ENCODE data around the gene CDC45. TPM values are rescaled to one million over a fixed set of nuclear protein-coding genes. Genes with fewer than 3 reads are reported as not detected.

The CDC45 gene
- total and polyA plus RNA-seq, 2 donors from 2014 or later, result 0.32 to 1.1 TPM

DNA sequence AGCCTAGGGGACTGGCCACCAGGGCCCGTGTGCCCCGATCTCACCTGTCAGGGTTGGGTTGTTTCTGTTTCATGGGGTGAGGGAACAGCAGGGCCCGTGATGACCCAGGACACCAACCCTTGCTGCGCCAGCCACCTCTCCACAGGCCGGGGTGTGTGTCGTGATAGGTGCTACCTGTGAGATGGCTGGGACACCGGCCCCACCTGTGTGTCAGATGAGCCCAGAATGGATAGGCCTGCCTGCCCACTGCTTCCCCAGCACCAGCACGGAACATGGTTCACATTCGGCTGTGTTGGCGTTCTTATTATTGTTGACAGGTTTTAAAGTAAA is 37.4 kb downstream of the CDC45 start:
- FAIRE-seq (no peak), DNase-seq (peak in 1 of 5 donors; percentile 26)
- H3K4me1 ChIP-seq (ENCODE audit: control insufficient read depth in 2 of 3, insufficient read depth in 2 of 3, low read depth in 1 of 3, low read length in 3 of 3), result no peaks in the 10 kb centered on the region
- H3K9ac ChIP-seq (ENCODE audit: low read length in 3 of 3), result no peak overlapping the region
- H3K27me3 ChIP-seq (ENCODE audit: control insufficient read depth, insufficient read depth, low read length), result no peaks in the 10 kb centered on the region
- no peak overlapping the region for H3K27ac ChIP-seq (ENCODE audit: low read depth in 2 of 2, low read length in 2 of 2)
- no peaks in the 10 kb centered on the region for H3K36me3 ChIP-seq (ENCODE audit: control insufficient read depth in 2 of 3, insufficient read depth in 3 of 3, low read length in 3 of 3)
- H3K9me3 ChIP-seq (ENCODE audit: control insufficient read depth in 2 of 3, insufficient read depth in 1 of 3, low read length in 3 of 3), result peaks cover 0 to 4% (median 2%) of the 10 kb centered on the region in 3 donors
- intact Hi-C loops (cut with DNase I), result no loop called here
- H3K4me3 ChIP-seq (ENCODE audit: low read length in 3 of 3), result no peak overlapping the region
- TF ChIP-seq, protein P1, sequence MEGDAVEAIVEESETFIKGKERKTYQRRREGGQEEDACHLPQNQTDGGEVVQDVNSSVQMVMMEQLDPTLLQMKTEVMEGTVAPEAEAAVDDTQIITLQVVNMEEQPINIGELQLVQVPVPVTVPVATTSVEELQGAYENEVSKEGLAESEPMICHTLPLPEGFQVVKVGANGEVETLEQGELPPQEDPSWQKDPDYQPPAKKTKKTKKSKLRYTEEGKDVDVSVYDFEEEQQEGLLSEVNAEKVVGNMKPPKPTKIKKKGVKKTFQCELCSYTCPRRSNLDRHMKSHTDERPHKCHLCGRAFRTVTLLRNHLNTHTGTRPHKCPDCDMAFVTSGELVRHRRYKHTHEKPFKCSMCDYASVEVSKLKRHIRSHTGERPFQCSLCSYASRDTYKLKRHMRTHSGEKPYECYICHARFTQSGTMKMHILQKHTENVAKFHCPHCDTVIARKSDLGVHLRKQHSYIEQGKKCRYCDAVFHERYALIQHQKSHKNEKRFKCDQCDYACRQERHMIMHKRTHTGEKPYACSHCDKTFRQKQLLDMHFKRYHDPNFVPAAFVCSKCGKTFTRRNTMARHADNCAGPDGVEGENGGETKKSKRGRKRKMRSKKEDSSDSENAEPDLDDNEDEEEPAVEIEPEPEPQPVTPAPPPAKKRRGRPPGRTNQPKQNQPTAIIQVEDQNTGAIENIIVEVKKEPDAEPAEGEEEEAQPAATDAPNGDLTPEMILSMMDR (IDR thresholded peaks at IDR 0.05; ENCODE audit: borderline replicate concordance, extremely low read depth, insufficient read depth), result no peak

DNA sequence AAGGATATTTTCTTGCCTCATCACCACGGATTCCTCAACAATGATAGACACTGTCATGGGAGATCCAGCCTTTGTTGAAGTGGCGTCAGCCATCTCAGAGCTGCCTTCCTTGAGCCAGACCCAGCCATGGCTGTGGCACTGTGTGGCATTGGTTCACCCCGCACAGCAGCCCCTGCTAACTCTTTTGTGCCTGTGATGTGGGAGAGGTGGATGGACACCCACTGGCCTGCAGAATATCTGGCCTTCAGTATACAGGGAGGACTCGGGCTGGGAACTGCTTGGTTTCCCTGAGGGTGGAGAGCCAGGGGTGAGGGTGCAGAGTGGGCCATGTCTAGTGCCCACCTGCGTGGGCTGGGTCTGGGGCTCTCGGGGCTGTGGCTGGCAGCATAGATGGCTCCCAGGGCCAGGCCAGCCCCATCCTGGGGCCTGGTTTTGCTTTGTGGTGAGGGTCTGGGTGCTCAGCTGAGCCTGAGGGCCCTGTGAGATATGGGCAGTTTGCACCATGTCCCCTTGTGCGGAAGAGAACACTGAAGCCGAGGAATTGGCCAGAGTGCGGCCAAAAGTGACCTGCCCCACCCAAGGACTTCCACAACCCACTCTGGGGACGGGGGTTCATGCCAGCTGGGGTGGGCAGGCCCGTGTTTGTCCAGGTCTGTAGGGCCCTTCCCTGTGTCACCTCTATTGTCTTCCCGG is 38.3 kb downstream of the CDC45 start:
- Histone ChIP-seq H3K9me3 (ENCODE audit: control insufficient read depth in 2 of 3, insufficient read depth in 1 of 3, low read length in 3 of 3) (peaks cover 0 to 4% (median 2%) of the 10 kb centered on the region in 3 donors), H3K27ac (ENCODE audit: low read depth in 2 of 2, low read length in 2 of 2) (no peak overlapping the region), H3K27me3 (ENCODE audit: control insufficient read depth, insufficient read depth, low read length) (no peaks in the 10 kb centered on the region), H3K4me1 (ENCODE audit: control insufficient read depth in 2 of 3, insufficient read depth in 2 of 3, low read depth in 1 of 3, low read length in 3 of 3) (no peaks in the 10 kb centered on the region), H3K9ac (ENCODE audit: low read length in 3 of 3) (no peak overlapping the region), H3K36me3 (ENCODE audit: control insufficient read depth in 2 of 3, insufficient read depth in 3 of 3, low read length in 3 of 3) (no peaks in the 10 kb centered on the region), H3K4me3 (ENCODE audit: low read length in 3 of 3) (no peak overlapping the region)
- TF ChIP-seq, protein P1 (IDR thresholded peaks at IDR 0.05; ENCODE audit: borderline replicate concordance, extremely low read depth, insufficient read depth), result no peak
- intact Hi-C loops (cut with DNase I), result no loop called here
- no peak for FAIRE-seq
- peak in 1 of 5 donors; percentile 32 for DNase-seq

DNA sequence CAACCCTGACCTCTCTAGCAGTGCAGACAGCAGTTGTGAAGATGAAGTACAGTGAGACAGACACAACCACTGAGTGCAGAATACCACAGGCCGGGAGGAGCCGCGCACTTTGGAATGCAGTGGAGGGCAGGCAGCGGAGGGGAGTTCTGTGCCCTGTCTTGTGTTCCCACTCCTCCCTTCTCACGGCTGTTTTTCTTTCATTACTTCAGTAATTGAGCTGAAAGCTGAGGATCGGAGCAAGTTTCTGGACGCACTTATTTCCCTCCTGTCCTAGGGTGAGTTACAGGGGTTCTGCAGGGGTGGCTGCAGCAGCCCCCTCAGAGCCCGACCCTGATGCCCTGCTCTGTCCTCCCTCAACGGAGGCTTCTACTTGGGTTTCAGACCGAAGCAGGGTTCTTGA is 38.9 kb downstream of the CDC45 start:
- H3K27me3 ChIP-seq (ENCODE audit: control insufficient read depth, insufficient read depth, low read length), result no peaks in the 10 kb centered on the region
- no peak for FAIRE-seq
- intact Hi-C loops (cut with DNase I), result no loop called here
- no peak overlapping the region for H3K27ac ChIP-seq (ENCODE audit: low read depth in 2 of 2, low read length in 2 of 2)
- no peak overlapping the region for H3K9ac ChIP-seq (ENCODE audit: low read length in 3 of 3)
- no peak overlapping the region for H3K4me3 ChIP-seq (ENCODE audit: low read length in 3 of 3)
- peaks cover 0 to 4% (median 0%) of the 10 kb centered on the region in 3 donors for H3K4me1 ChIP-seq (ENCODE audit: control insufficient read depth in 2 of 3, insufficient read depth in 2 of 3, low read depth in 1 of 3, low read length in 3 of 3)
- DNase-seq, result peak in 4 of 5 donors; percentile 83 to 91 (median 88)
- TF ChIP-seq, protein P1 (IDR thresholded peaks at IDR 0.05; ENCODE audit: borderline replicate concordance, extremely low read depth, insufficient read depth), result no peak
- peaks cover 0 to 4% (median 2%) of the 10 kb centered on the region in 3 donors for H3K9me3 ChIP-seq (ENCODE audit: control insufficient read depth in 2 of 3, insufficient read depth in 1 of 3, low read length in 3 of 3)
- H3K36me3 ChIP-seq (ENCODE audit: control insufficient read depth in 2 of 3, insufficient read depth in 3 of 3, low read length in 3 of 3), result no peaks in the 10 kb centered on the region

Measured in kidney (tissue), 14 donors.